Measurements from ENCODE around the gene CADPS.

Gene CADPS

DNA sequence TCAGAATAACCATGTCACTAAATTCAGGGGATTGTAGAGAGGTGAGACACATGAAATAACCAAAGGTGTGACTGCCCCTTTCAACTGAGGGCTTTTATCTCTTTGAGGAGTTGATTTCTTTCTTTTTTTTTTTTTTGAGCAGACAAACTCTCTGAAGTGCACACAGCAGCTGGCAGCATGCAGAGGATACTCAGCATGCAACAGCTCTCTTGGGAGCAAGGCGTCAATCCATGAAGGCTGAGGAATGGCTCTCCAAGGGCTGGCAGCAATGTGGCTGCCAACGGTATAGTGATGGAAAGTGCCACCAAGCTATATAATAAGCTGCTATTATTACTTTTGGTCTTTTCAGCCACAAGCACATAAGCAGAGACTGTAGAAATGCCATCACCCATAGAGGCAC is 275.2 kb downstream of the CADPS start:
- TF ChIP-seq CTCF (IDR thresholded peaks at IDR 0.05; ENCODE audit: low read depth, low read length, missing control alignments), result no peak
- H3K4me3 ChIP-seq (ENCODE audit: low read depth, low read length), result no peak overlapping the region
- in situ Hi-C loops (cut with HindIII; ENCODE audit: low sequenced_read_pairs), result no loop called here
- no peak for DNase-seq (ENCODE audit: low read depth)

DNA sequence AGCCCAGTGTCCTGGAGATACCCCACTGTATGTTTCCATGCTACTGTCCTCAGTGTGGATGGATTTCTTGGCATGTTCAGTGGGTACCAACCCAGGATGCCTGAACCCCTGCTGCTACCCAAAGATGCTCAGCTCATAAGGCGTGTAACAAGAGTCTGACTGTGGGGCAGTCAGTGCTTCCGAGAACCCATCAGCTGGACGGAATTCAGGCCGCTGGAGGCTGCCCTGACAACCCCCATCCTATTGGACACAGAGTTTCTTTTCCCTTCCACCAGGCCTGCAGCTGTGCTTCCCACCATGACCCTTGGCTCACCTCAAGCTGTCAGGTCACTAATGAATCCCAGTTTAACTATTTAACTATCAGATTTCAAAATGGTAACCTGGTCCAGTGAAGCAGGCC is 277.7 kb downstream of the CADPS start:
- peak; percentile 55 for DNase-seq (ENCODE audit: low read depth)

GRCh38 chr3:62592408-62592807 is 282.8 kb downstream of the CADPS start:
- in situ Hi-C loops (cut with HindIII; ENCODE audit: low sequenced_read_pairs), result no loop called here
- no peak for DNase-seq (ENCODE audit: low read depth)
- no peak overlapping the region for H3K4me3 ChIP-seq (ENCODE audit: low read depth, low read length)
- TF ChIP-seq CTCF (IDR thresholded peaks at IDR 0.05; ENCODE audit: low read depth, low read length, missing control alignments), result no peak

More for the DNA sequence above, 277.7 kb downstream of the CADPS start:
- in situ Hi-C loops (cut with HindIII; ENCODE audit: low sequenced_read_pairs), result no loop called here
- no peak for TF ChIP-seq CTCF (IDR thresholded peaks at IDR 0.05; ENCODE audit: low read depth, low read length, missing control alignments)
- no peak overlapping the region for H3K4me3 ChIP-seq (ENCODE audit: low read depth, low read length)

GRCh38 chr3:62589078-62589477 is 286.1 kb downstream of the CADPS start:
- in situ Hi-C loops (cut with HindIII; ENCODE audit: low sequenced_read_pairs), result no loop called here
- no peak for DNase-seq (ENCODE audit: low read depth)
- TF ChIP-seq CTCF (IDR thresholded peaks at IDR 0.05; ENCODE audit: low read depth, low read length, missing control alignments), result peak; percentile 8
- no peak overlapping the region for H3K4me3 ChIP-seq (ENCODE audit: low read depth, low read length)

- in situ Hi-C loops (cut with HindIII; ENCODE audit: low sequenced_read_pairs), result no loop called here
- no peak overlapping the region for H3K4me3 ChIP-seq (ENCODE audit: low read depth, low read length)
- DNase-seq (ENCODE audit: low read depth), result peak; percentile 85
- no peak for TF ChIP-seq CTCF (IDR thresholded peaks at IDR 0.05; ENCODE audit: low read depth, low read length, missing control alignments)
Observed at GRCh38 chr3:62587579-62588031, 287.6 kb downstream of the CADPS start.

DNA sequence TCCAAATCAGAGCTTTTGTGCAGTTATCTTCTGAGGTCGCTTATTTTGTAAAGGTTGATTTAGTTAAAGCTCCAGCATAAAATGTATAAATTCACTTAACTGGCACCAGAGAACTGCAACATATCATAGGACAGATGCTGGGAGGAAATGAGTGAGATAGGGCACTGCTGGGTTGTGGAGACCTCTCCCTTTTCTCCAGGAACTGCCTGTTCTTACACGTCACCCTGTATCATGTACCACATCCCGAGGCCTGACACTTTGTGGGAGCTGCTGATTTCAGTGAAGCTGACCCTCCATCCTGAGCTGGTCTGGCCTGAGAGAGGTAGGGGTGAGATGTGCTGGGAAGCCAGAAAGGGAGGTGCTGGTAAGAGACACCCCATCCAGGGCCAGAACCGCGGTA is 288.0 kb downstream of the CADPS start:
- no peak for DNase-seq (ENCODE audit: low read depth)

More for the DNA sequence above, 288.0 kb downstream of the CADPS start:
- TF ChIP-seq CTCF (IDR thresholded peaks at IDR 0.05; ENCODE audit: low read depth, low read length, missing control alignments), result no peak
- no peak overlapping the region for H3K4me3 ChIP-seq (ENCODE audit: low read depth, low read length)
- in situ Hi-C loops (cut with HindIII; ENCODE audit: low sequenced_read_pairs), result no loop called here
